SW 1271 (cell line): Measurements from ENCODE around the gene C5AR2.
"Not testable (repeated sequence)": the region's sequence is repeated elsewhere in the genome, so short reads cannot be mapped to it uniquely, and the experiment has no call there.

Experiments used
- DNase-seq, 2 experiments: peaks; one replicate each; lab custom pipeline; 2025; lab: John Stamatoyannopoulos, UW

Gene C5AR2

GRCh38 chr19:47363758-47364531 lies 32.0 kb downstream of the C5AR2 start:
- no peak for DNase-seq

- not testable (repeated sequence) for DNase-seq
Measured at GRCh38 chr19:47365455-47365854, 33.5 kb downstream of the C5AR2 start.

- DNase-seq = no peak
Measured at GRCh38 chr19:47370045-47370611, 38.2 kb downstream of the C5AR2 start.

GRCh38 chr19:47371261-47371660 lies 39.3 kb downstream of the C5AR2 start:
- no peak for DNase-seq

GRCh38 chr19:47372603-47373002 lies 40.6 kb downstream of the C5AR2 start:
- DNase-seq = no peak

GRCh38 chr19:47373246-47374240 lies 41.6 kb downstream of the C5AR2 start:
- no peak for DNase-seq

GRCh38 chr19:47374876-47375693 lies 43.1 kb downstream of the C5AR2 start:
- DNase-seq = no peak

GRCh38 chr19:47375694-47376588 lies 44.0 kb downstream of the C5AR2 start:
- no peak for DNase-seq

GRCh38 chr19:47376589-47377144 lies 44.7 kb downstream of the C5AR2 start:
- no peak for DNase-seq

GRCh38 chr19:47377208-47377701 lies 45.3 kb downstream of the C5AR2 start:
- DNase-seq = no peak

- DNase-seq = no peak
Measured at GRCh38 chr19:47377801-47378200, 45.8 kb downstream of the C5AR2 start.

GRCh38 chr19:47378246-47378645 lies 46.3 kb downstream of the C5AR2 start:
- DNase-seq = no peak

- DNase-seq = no peak
Measured at GRCh38 chr19:47379381-47379938, 47.5 kb downstream of the C5AR2 start.

GRCh38 chr19:47380559-47380958 lies 48.6 kb downstream of the C5AR2 start:
- no peak for DNase-seq

- DNase-seq = no peak
Measured at GRCh38 chr19:47381121-47381520, 49.1 kb downstream of the C5AR2 start.

- no peak for DNase-seq
Measured at GRCh38 chr19:47381653-47382279, 49.8 kb downstream of the C5AR2 start.

GRCh38 chr19:47383890-47384289 lies 51.9 kb downstream of the C5AR2 start:
- DNase-seq = not testable (repeated sequence)

GRCh38 chr19:47384533-47384932 lies 52.6 kb downstream of the C5AR2 start:
- DNase-seq = not testable (repeated sequence)

- not testable (repeated sequence) for DNase-seq
Measured at GRCh38 chr19:47386582-47386981, 54.6 kb downstream of the C5AR2 start.
